Neural cell (in vitro differentiated cells): ENCODE results near the gene DEF6.

Source experiments
- CTCF ChIP-seq: fragments of 450-650 bp; IDR thresholded peaks from 2 replicates; pipeline ENCODE4 v1.5.1; 2014; ENCODE audit warnings: antibody characterized with exemption, mild to moderate bottlenecking, moderate library complexity; ENCODE audit not compliant: poor library complexity, severe bottlenecking
- EP300 ChIP-seq: fragments of 450-650 bp; conservative IDR thresholded peaks from 2 replicates; pipeline ENCODE4 v1.6.1; 2014; ENCODE audit warnings: antibody characterized with exemption, mild to moderate bottlenecking, moderate library complexity; ENCODE audit not compliant: poor library complexity, severe bottlenecking
- EZH2 ChIP-seq: fragments of 200-600, 300-800 bp; shearing (Covaris generic), sonication (generic); IDR thresholded peaks from 2 replicates; pipeline ENCODE4 v1.6.1; 2014; ENCODE audit warnings: antibody characterized with exemption, low read length, borderline replicate concordance, mild to moderate bottlenecking; ENCODE audit not compliant: insufficient read depth, poor library complexity, severe bottlenecking
- MXI1 ChIP-seq: fragments of 450-650 bp; conservative IDR thresholded peaks from 2 replicates; pipeline ENCODE4 v1.6.1; 2014; ENCODE audit warnings: antibody characterized with exemption, mild to moderate bottlenecking; ENCODE audit not compliant: poor library complexity, severe bottlenecking
- POLR2AphosphoS5 ChIP-seq: IDR thresholded peaks from 2 replicates; pipeline ENCODE4 v1.6.1; 2012
- RAD21 ChIP-seq: fragments of 450-650 bp; conservative IDR thresholded peaks from 2 replicates; pipeline ENCODE4 v1.6.1; 2014; ENCODE audit warnings: antibody characterized with exemption, mild to moderate bottlenecking, moderate library complexity
- REST ChIP-seq: IDR thresholded peaks from 2 replicates; pipeline ENCODE4 v1.6.1; 2012; ENCODE audit warnings: borderline replicate concordance
- TAF1 ChIP-seq: IDR thresholded peaks from 2 replicates; pipeline ENCODE4 v1.6.1; 2012; ENCODE audit warnings: low read depth

- no peak for TF ChIP-seq CTCF
- no peak for TF ChIP-seq TAF1
- TF ChIP-seq REST = no peak
- TF ChIP-seq EP300 = no peak
- no peak for TF ChIP-seq POLR2AphosphoS5
- no peak for TF ChIP-seq EZH2
- TF ChIP-seq RAD21 = no peak
- no peak for TF ChIP-seq MXI1
Measured at GRCh38 chr6:35360349-35361138, 62.9 kb downstream of the DEF6 start.
